Panc1 (cell line): ENCODE measurements around the gene GREB1L. TPM values are rescaled to one million over a fixed set of nuclear protein-coding genes. Genes with fewer than 3 reads are reported as not detected.
"Not testable (repeated sequence)": the region's sequence is repeated elsewhere in the genome, so short reads cannot be mapped to it uniquely, and the experiment has no call there.

Experiments used
- ATAC-seq: fragments of 200-7000 bp; cut with Tn5 transposase; 2 replicates; pipeline ENCODE4 v1.9.1; 2020; ENCODE audit warnings: mild to moderate bottlenecking, moderate library complexity
- BruUV-seq: library from RNA; stranded (reverse); fragments of 400-500 nt; replicated peaks from 2 replicates; lab custom pipeline; 2021; lab: Mats Ljungman, UMichigan
- CTCF ChIA-PET: fragments of 300-600 bp; sonication (Branson Sonifier 250); formaldehyde crosslinking; loops from one replicate; lab custom pipeline; 2022; ENCODE audit warnings: antibody characterized with exemption; lab: Charles Lee
- POLR2A ChIA-PET: fragments of 300-600 bp; sonication (Branson Sonifier 250); formaldehyde crosslinking; loops from one replicate; lab custom pipeline; 2022; ENCODE audit warnings: antibody characterized with exemption; lab: Charles Lee
- DNase-seq: peaks from one replicate; pipeline ENCODE4 v3.0.0-alpha.2; 2010; ENCODE audit warnings: low read depth, low spot score
- H3K27ac ChIP-seq: 2 replicates; pipeline ENCODE4 v1.5.1; 2011; ENCODE audit warnings: mild to moderate bottlenecking, low read length, inconsistent platforms
- H3K27me3 ChIP-seq: fragments of 200-500 bp; sonication (Bioruptor generic); 2 replicates; pipeline ENCODE4 v1.6.0; 2014; ENCODE audit warnings: low read length, inconsistent platforms; ENCODE audit not compliant: control insufficient read depth, insufficient read depth
- H3K36me3 ChIP-seq: fragments of 200-500 bp; sonication (Bioruptor generic); 2 replicates; pipeline ENCODE4 v1.5.1; 2014; ENCODE audit warnings: inconsistent platforms, mild to moderate bottlenecking, low read length, moderate library complexity; ENCODE audit not compliant: control insufficient read depth, insufficient read depth
- H3K4me1 ChIP-seq: 2 replicates; pipeline ENCODE4 v1.5.1; 2011; ENCODE audit warnings: inconsistent platforms, mild to moderate bottlenecking, low read length, moderate library complexity; ENCODE audit not compliant: control insufficient read depth, insufficient read depth
- H3K4me3 ChIP-seq, 2 experiments: 2 replicates each; pipeline ENCODE4 v1.5.1; 2011 to 2012; ENCODE audit warnings: low read depth in 2 of 2, low read length in 2 of 2, mild to moderate bottlenecking in 2 of 2, inconsistent platforms in 1 of 2, moderate library complexity in 1 of 2
- H3K9me3 ChIP-seq: fragments of 200-500 bp; sonication (Bioruptor generic); 2 replicates; pipeline ENCODE4 v1.5.1; 2014; ENCODE audit warnings: low read depth, mild to moderate bottlenecking, inconsistent platforms, low read length, moderate library complexity; ENCODE audit not compliant: control insufficient read depth, insufficient read depth
- POLR2AphosphoS5 ChIP-seq: IDR thresholded peaks from 2 replicates; pipeline ENCODE4 v1.6.1; 2012; ENCODE audit warnings: mild to moderate bottlenecking, low read depth, low read length, moderate library complexity
- SIN3A ChIP-seq: IDR thresholded peaks from 2 replicates; pipeline ENCODE4 v1.6.1; 2012; ENCODE audit warnings: low read depth, mild to moderate bottlenecking, low read length, moderate library complexity, borderline replicate concordance; ENCODE audit not compliant: insufficient read depth
- TCF7L2 ChIP-seq: IDR thresholded peaks from 2 replicates; pipeline ENCODE4 v1.6.1; 2011; ENCODE audit warnings: mild to moderate bottlenecking, low read depth, low read length, inconsistent platforms
- in situ Hi-C: cut with HindIII; loops from 2 replicates; pipeline ENCODE4 v1.10.0; 2016; ENCODE audit warnings: low sequenced_read_pairs, low pct_unique_long_range_greater_than_20kb
- intact Hi-C: fragments of 100-400 bp; cut with micrococcal nuclease; formaldehyde crosslinking; loops from one replicate; pipeline ENCODE4 v1.10.0; 2022; ENCODE audit not compliant: unreplicated experiment
- total RNA-seq: library from RNA; stranded (reverse); gene quantifications from one replicate; pipeline ENCODE4 v1.2.1, GENCODE V29; 2021; ENCODE audit not compliant: unreplicated experiment
- TF ChIP-seq, protein P1 (sequence below), 2 experiments: IDR thresholded peaks; 2 replicates each; pipeline ENCODE4 v1.6.1; 2011 to 2012; ENCODE audit warnings: low read depth in 2 of 2, control low read depth in 1 of 2, low read length in 1 of 2, mild to moderate bottlenecking in 1 of 2, moderate library complexity in 1 of 2; ENCODE audit not compliant: insufficient read depth in 1 of 2
- TF ChIP-seq, protein P2 (sequence below): fragments of 450-650 bp; IDR thresholded peaks from 2 replicates; pipeline ENCODE4 v1.5.1; 2017; ENCODE audit warnings: mild to moderate bottlenecking

The GREB1L gene
- total RNA-seq, 1 experiment from 2014 or later, result 11.0 TPM

DNA sequence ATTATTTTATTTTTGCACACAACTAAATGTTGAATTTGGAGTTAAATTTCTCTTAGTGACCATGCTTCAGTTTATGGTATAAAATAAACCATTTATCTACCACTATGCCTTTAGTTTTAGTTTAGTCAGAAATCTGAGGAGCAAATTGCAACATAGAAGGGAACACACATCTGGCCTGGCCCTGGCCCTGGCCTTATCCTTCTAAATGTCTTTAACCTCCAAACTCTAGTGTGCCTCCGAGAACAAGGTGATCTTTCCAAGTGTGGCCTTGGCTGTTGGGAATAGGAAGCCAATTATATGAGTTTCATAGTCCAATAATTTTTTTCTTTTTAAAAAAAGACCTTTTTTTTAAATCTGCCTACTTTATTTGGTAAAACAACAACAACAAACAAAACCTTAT lies 31.8 kb upstream of the GREB1L start:
- no peaks in the 10 kb centered on the region for H3K9me3 ChIP-seq
- no peaks in the 10 kb centered on the region; the same call in 1 of the 2 replicates for H3K4me1 ChIP-seq
- no peak for DNase-seq
- H3K27ac ChIP-seq, result no peak overlapping the region
- ATAC-seq, result no peak
- ChIA-PET POLR2A (interaction anchor here (0.7 kb wide), 1 partner anchor 217 kb away, joined by 6 read pairs; no protein-coding TSS in a partner anchor), CTCF (no interaction called here)
- H3K4me3 ChIP-seq, result no peak overlapping the region
- no TSS peak for BruUV-seq
- intact Hi-C loops, result no loop called here
- in situ Hi-C loops, result no loop called here
- no peaks in the 10 kb centered on the region for H3K27me3 ChIP-seq
- H3K36me3 ChIP-seq, result no peaks in the 10 kb centered on the region
- TF ChIP-seq, protein P1, sequence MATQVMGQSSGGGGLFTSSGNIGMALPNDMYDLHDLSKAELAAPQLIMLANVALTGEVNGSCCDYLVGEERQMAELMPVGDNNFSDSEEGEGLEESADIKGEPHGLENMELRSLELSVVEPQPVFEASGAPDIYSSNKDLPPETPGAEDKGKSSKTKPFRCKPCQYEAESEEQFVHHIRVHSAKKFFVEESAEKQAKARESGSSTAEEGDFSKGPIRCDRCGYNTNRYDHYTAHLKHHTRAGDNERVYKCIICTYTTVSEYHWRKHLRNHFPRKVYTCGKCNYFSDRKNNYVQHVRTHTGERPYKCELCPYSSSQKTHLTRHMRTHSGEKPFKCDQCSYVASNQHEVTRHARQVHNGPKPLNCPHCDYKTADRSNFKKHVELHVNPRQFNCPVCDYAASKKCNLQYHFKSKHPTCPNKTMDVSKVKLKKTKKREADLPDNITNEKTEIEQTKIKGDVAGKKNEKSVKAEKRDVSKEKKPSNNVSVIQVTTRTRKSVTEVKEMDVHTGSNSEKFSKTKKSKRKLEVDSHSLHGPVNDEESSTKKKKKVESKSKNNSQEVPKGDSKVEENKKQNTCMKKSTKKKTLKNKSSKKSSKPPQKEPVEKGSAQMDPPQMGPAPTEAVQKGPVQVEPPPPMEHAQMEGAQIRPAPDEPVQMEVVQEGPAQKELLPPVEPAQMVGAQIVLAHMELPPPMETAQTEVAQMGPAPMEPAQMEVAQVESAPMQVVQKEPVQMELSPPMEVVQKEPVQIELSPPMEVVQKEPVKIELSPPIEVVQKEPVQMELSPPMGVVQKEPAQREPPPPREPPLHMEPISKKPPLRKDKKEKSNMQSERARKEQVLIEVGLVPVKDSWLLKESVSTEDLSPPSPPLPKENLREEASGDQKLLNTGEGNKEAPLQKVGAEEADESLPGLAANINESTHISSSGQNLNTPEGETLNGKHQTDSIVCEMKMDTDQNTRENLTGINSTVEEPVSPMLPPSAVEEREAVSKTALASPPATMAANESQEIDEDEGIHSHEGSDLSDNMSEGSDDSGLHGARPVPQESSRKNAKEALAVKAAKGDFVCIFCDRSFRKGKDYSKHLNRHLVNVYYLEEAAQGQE (IDR thresholded peaks at IDR 0.05; ENCODE audit: insufficient read depth in 1 of 2, low read depth in 2 of 2, low read length in 1 of 2), result no peak
- TF ChIP-seq SIN3A, result no peak
- TF ChIP-seq POLR2AphosphoS5, result no peak
- TF ChIP-seq TCF7L2, result no peak
- TF ChIP-seq, protein P2, sequence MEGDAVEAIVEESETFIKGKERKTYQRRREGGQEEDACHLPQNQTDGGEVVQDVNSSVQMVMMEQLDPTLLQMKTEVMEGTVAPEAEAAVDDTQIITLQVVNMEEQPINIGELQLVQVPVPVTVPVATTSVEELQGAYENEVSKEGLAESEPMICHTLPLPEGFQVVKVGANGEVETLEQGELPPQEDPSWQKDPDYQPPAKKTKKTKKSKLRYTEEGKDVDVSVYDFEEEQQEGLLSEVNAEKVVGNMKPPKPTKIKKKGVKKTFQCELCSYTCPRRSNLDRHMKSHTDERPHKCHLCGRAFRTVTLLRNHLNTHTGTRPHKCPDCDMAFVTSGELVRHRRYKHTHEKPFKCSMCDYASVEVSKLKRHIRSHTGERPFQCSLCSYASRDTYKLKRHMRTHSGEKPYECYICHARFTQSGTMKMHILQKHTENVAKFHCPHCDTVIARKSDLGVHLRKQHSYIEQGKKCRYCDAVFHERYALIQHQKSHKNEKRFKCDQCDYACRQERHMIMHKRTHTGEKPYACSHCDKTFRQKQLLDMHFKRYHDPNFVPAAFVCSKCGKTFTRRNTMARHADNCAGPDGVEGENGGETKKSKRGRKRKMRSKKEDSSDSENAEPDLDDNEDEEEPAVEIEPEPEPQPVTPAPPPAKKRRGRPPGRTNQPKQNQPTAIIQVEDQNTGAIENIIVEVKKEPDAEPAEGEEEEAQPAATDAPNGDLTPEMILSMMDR, result no peak

DNA sequence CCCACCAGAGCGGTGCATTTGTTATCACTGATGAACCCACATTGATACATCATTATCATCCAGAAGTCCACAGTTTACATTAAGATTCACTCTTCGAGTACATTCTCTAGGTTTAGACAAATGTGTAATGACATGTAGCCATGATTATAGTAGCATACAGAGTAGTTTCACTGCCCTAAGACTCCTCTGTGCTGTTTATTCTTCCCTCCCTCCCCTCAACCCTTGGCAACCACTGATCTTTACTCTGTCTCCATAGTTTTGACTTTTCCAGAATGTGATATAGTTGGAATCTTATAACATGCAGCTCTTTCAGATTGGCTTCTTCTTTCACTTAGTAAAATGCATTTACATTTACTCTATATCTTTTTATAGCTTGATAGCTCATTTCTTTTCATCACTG lies 31.2 kb upstream of the GREB1L start:
- CTCF ChIA-PET, result no interaction called here
- in situ Hi-C loops, result no loop called here

DNA sequence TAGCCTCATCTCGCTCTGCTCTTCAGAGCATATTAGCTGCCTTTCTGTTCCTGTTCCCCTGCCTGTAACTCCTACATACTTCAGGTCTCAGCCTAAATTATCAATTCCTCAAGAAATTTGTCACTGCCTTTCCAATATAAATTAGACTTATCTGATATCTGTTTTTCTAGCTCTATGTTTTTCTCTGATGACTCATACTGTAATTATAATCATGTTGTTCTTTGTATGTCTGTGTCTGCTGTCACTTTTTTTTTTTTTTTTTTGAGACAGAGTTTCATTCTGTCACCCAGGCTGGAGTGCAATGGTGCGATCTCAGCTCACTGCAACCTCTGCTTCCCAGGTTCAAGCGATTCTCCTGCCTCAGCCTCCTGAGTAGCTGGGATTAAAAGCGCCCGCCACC lies 27.6 kb upstream of the GREB1L start:
- H3K4me1 ChIP-seq, H3K36me3 ChIP-seq, H3K27me3 ChIP-seq, intact Hi-C loops, POLR2A ChIA-PET, CTCF ChIA-PET, BruUV-seq, H3K27ac ChIP-seq, H3K9me3 ChIP-seq, DNase-seq, in situ Hi-C loops, ATAC-seq, H3K4me3 ChIP-seq: not testable (repeated sequence)

More for the DNA sequence above, 31.2 kb upstream of the GREB1L start:
- ATAC-seq (no peak), DNase-seq (no peak)
- intact Hi-C loops, result no loop called here
- no TSS peak for BruUV-seq
- no peak overlapping the region for H3K4me3 ChIP-seq
- no peak overlapping the region for H3K27ac ChIP-seq
- no peaks in the 10 kb centered on the region for H3K36me3 ChIP-seq
- H3K4me1 ChIP-seq, result no peaks in the 10 kb centered on the region; the same call in 1 of the 2 replicates
- no peaks in the 10 kb centered on the region for H3K9me3 ChIP-seq
- no peaks in the 10 kb centered on the region for H3K27me3 ChIP-seq
- TF ChIP-seq, protein P2, result no peak
- TF ChIP-seq SIN3A (no peak), TCF7L2 (no peak), POLR2AphosphoS5 (no peak)
- TF ChIP-seq, protein P1 (IDR thresholded peaks at IDR 0.05; ENCODE audit: insufficient read depth in 1 of 2, low read depth in 2 of 2, low read length in 1 of 2), result no peak
- POLR2A ChIA-PET, result interaction anchor here (0.6 kb wide), 1 partner anchor 109 kb away, joined by 3 read pairs; no protein-coding TSS in a partner anchor
